HCEC 1CT (cell line): ENCODE data around the gene FAT2.

ENCODE experiments used
- DNase-seq: peaks from one replicate; pipeline ENCODE4 v3.0.0-alpha.2; 2017

The FAT2 gene

DNA sequence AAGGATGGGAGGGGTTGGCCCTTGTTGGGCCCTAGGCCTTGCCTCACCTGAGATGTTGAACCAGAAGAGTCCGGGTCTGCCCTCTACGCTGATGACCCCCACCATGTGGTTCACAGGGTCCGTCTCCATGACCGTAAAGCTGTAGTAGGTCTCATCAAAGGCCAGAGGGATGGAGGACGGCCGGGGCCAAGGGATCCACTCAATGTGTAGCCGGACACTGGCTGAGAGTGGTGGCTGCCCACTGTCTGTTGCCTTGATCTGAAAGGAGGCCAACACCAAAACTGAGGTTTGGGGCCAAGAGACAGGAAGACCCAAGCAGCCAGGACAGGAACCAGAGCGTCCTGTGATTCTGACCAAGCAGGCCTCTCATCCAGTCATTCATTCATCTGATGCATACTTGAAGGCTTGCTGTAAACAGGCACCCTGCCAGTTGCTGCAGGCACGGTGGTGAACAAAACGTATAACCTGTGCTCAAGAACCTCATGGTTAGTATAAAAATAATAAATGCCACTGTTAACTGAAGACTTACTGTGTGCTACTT, 37.9 kb downstream of the FAT2 start:
- no peak for DNase-seq

GRCh38 chr5:151551985-151552384, 39.1 kb downstream of the FAT2 start:
- no peak for DNase-seq

DNA sequence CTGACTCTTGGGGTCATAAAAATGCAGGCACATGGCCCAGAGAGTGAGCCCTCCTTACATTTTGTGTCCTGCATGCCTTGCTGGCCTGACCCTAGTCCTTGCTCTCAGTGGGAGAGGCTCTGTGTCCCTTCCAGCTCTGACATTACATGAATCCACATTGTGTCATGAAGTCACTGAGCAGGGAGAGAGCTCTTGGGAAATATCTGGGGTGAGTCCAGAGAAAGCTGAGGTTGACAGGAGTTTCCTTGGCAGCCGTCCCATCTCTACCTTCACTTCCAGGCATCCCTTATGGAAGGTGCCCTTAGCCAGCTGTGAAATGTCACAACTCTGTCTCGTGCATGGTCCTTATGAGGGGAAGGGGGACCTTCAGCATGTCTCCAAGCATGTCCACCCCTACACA, 41.0 kb downstream of the FAT2 start:
- no peak for DNase-seq

- DNase-seq, result no peak
Measured at GRCh38 chr5:151549713-151550112, 41.4 kb downstream of the FAT2 start.

DNA sequence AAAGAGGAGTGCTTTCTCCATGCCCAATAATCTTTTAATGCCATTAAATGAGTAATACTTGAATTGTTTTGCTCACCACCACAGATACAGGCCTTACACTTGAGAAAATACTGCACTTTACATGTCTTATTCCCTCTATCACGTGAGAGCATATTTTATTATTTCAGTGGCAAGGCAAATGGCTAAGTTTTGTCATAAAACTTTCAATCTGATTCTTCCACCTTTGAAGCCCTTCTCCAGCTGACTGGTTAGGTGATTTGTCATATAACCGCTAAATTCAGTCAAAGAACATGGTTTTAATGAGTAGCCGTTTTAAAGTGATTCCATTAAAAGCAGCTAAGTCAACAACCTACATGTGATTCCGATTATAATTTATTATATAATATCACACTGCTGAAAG, 43.8 kb downstream of the FAT2 start:
- DNase-seq, result no peak

GRCh38 chr5:151541571-151541970, 49.6 kb downstream of the FAT2 start:
- no peak for DNase-seq
